ENCODE results near the gene CYP4X1.
"Not testable (repeated sequence)": the region's sequence is repeated elsewhere in the genome, so short reads cannot be mapped to it uniquely, and the experiment has no call there.

The CYP4X1 gene, protein sequence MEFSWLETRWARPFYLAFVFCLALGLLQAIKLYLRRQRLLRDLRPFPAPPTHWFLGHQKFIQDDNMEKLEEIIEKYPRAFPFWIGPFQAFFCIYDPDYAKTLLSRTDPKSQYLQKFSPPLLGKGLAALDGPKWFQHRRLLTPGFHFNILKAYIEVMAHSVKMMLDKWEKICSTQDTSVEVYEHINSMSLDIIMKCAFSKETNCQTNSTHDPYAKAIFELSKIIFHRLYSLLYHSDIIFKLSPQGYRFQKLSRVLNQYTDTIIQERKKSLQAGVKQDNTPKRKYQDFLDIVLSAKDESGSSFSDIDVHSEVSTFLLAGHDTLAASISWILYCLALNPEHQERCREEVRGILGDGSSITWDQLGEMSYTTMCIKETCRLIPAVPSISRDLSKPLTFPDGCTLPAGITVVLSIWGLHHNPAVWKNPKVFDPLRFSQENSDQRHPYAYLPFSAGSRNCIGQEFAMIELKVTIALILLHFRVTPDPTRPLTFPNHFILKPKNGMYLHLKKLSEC

GRCh38 chr1:47023268-47024140, at the start of gene CYP4X1:
Gene CYP4X1, plus strand, starts transcription at chr1:47023669. Its CDS starts 149 bp downstream, at chr1:47023818.
- no peak for DNase-seq (ENCODE audit: low read depth)

- no peak for DNase-seq (ENCODE audit: low read depth)
Observed at GRCh38 chr1:46983166-46983829, 40.2 kb upstream of the CYP4X1 start.

- DNase-seq (ENCODE audit: low read depth) = no peak
Observed at GRCh38 chr1:46983830-46984586, 39.5 kb upstream of the CYP4X1 start.

- DNase-seq (ENCODE audit: low read depth) = not testable (repeated sequence)
Observed at GRCh38 chr1:46990541-46990940, 32.9 kb upstream of the CYP4X1 start.

DNA sequence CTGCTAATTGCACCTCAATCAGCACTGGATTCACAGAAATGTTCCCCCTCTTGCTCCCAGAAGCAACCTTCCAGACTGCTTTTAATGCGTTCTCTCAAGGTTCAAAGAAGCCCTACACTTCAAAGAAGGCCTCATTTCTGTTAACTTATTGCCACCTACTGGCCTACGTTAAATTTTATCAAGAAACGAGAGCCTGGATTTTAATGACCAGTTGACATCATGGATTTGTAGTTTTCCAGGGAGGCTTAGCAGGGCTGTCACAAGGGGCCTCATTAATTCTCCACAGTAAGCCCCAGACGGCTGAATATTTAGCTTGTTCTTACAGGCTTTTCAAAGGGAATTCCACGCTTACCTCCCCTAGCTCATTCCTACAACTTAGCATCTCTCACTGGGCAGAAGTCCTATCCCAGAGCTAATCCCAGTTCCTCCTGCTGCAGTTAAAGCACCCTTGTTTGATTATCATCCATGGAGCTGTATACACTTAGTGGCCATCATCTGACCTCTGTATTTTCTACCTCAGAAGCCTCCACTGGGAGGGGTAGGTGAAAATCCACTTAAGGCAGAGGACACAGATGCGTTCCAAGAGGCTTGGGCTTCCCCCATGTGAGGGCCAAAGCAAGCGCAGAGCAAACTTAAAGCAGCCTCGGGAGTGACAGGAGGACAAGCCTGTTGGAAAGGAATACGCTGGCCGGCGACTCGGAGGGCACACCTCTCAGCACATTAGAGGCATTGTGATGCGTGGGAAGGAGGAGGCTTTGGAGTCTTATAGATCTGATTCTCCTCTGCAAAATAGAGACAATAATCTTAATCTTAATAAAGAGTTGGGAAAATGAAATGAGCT, 32.2 kb upstream of the CYP4X1 start:
- DNase-seq (ENCODE audit: low read depth) = no peak

DNA sequence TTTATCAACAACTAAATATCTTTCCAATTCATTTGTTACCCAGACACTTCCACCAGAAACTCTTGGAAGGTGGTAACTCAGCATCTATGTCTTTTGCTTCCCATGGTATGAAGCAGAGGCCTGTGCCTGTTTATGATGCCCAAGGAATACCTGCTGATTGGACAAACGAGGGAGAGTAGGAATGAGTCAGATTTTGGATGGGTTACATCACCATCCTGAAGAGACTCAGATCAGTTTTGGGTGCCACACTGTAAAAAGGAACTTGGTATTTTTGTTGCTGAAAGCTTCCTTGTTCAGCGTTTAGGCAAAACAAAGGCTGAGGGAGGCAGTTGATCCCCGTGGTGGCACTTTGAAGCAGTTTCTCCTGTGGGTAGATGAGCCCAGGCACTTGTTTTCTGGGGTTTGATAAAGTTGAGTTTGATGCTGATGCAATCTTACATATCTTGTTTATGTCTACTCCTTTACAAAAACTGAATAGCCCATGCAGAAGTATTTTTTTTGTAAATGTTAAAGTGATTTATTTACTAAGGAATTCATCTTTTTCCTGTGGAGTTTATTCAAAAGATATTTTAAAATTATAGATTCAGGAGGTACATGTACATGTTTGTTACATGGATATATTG, 26.7 kb upstream of the CYP4X1 start:
- no peak for DNase-seq (ENCODE audit: low read depth)

DNA sequence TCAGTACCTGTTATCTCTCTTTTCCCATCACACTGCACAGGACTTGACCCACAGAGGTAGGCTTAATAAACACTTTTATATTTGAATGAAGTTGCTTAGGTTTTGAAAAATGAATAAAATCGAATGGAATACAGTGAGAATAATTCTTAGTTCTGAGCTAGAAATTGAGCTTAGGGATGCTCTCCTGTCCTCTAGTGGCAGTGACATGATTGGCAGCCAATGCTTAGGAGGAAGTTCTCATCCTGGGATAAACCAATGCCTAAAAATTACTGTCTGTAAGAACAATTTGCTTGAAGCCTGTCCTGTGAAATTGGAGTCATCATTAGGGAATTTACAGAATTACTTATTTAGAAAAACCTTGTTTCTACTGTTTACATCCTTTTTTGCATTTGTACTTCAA, 21.3 kb upstream of the CYP4X1 start:
- no peak for DNase-seq (ENCODE audit: low read depth)

DNA sequence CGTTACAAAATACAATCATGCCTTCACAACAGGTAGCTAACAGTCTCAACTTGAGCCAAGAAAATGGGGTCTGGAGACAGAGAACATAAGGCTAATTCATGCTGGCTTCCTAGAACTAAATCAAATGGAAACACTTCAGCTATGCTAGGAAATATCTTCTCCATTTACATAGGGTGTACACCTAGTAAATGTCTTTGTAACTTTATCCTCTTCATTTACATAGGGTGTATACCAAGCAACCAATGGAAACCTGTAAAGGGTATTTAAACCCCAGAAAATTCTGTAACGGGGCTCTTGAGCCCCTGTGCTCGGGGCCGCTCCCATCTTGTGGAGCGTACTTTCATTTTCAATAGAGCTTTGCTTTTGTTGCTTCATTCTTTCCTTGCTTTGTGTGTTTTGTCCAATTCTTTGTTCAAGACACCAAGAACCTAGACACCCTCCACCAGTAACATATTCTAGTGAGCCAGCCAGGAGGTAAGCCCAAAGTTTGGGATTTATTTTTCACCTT, 19.5 kb upstream of the CYP4X1 start:
- DNase-seq (ENCODE audit: low read depth) = no peak

DNA sequence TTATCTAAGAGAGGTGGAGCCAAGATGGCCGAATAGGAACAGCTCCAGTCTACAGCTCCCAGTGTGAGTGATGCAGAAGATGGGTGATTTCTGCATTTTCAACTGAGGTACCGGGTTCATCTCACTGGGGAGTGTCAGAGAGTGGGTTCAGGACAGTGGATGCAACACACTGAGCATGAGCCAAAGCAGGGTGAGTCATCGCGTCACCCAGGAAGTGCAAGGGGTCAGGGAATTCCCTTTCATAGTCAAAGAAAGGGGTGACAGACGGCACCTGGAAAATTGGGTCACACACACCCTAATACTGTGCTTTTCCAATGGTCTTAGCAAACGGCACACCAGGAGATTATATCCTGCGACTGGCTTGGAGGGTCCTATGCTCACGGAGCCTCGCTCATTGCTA, 17.0 kb upstream of the CYP4X1 start:
- DNase-seq (ENCODE audit: low read depth) = not testable (repeated sequence)

DNA sequence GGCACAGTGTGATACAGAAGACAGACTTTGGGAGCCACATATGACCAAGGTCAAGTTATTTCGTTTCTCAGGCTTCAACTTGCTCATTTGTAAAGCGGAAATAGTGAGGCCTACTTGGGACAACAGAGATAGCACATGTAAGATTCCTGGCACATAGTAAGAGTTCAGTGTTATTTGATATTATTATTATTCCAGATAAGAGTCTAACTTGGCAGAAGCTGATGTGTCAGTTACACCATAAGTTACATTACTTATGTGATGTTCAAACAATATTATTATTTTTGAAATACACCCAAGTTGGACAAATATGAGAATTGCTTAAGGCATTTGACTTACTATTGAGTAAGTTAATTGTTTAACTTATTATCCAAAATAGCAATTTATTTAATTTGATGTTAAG, 10.2 kb upstream of the CYP4X1 start:
- DNase-seq (ENCODE audit: low read depth) = no peak

DNA sequence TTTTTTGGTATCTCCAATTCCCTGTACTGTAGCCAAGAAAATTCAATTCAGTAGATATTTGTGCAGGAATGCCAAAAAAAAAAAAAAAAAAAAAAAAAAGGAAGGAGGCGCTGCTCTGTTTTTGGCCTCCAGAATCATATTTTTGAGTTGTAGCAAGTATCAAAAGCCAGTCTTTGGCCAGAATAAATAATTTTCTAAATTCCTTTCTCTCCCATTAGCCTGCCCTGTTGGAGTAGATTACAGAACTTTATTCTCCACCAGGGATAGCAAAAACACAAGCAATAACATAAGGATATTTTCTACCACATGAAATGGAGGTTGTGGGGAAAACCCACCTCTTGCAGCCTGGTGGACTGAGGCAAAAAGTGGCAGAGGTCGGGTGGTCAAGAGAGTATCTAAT, 2.4 kb upstream of the CYP4X1 start:
- DNase-seq (ENCODE audit: low read depth) = no peak

DNA sequence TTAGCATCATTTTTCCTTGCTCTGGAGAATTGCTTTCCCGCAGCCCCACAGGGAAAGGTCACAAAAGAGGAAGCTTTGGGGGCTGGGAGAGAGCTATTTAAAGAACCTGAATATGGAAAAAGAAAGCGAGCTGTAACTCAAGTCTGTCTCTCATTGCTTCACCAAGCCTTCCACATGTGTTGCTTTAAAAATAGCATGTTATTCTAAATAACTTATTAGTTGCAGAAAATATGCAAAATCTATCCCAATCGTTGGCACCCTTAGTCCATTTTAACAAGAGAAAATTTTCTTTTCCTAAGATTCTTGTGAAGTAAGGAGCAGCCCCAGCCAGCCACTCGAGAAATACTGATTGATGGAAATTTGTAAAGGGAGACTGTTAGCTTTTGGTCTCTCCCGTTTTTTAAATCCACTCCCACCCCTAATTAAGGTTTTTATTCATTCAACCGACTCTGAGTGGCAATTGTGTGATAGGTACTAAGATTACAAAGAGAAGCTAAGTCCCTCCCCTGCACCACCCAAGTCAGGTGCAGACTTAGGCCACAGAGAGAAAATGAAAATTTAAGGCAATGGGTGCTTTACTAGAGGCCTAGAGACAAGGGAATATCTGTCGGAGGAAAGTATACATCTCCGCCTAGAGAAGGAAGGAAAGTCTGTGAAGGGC, 802 bp downstream of the CYP4X1 start:
- no peak for DNase-seq (ENCODE audit: low read depth)

DNA sequence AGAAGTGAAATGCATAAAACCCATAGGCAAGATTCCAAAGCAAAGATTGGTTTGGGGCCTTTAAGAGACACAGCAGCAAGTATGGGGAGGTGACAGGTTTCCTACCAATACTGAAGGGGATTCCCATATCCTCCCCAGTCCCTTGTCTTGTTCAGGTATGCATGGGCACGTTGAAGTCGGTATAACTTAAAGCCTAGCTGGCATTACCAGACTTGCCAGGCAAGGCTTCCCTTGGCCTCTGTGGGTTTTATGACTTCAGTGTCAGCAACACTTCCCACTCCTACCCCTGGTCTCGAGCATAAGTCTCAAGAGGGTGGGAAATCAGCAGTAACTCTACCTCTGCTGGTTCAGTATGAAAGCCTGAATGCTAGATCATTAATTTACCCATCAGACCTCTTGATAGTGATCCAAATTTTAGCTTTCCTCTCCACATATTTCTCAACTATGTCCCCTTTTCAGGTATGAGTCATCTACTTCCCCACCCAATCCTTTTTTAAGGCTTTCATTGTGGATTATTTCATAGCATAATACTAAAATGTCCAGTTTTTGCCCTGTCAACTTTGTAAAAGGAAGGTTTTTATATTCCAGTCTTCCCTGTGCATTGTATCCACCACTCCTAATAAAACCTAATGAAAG, 6.8 kb downstream of the CYP4X1 start:
- DNase-seq (ENCODE audit: low read depth) = no peak

GRCh38 chr1:47031059-47031458, 7.6 kb downstream of the CYP4X1 start:
- no peak for DNase-seq (ENCODE audit: low read depth)

DNA sequence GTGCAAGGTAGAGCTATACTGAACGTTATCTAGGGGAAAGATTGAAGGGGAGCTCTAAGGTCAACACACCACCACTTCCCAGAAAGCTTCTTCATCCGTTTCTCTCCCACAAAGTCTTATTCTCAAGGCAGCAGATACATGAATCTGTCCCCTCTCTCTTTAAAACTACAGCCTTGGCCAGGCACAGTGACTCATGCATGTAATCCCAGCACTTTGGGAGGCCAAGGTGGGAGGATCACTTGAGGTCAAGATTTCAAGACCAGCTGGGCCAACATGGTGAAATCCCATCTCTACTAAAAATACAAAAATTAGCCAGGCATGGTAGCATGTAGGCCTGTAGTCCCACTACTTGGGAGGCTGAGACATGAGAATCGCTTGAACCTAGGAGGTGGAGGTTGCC, 8.1 kb downstream of the CYP4X1 start:
- no peak for DNase-seq (ENCODE audit: low read depth)

DNA sequence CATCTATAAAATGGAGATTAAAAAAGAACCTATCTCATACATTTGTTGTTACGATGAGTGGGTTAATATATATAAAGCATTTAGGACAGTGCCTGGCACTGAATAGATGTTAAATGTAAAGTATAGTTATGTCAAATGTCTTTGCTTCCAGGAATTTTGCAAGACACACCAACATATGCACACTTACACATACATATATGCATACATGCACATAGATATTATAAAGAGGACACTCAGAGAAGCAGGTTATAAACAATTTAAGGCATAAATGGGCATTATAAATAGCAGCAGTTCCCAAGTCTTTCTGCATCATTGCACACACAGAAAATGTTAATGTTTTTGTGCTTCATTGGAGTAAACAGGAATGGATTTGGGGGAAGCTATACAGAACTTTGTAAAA, 13.3 kb downstream of the CYP4X1 start:
- DNase-seq (ENCODE audit: low read depth) = no peak

GRCh38 chr1:47059376-47059775, 35.9 kb downstream of the CYP4X1 start:
- no peak for DNase-seq (ENCODE audit: low read depth)

GRCh38 chr1:47067097-47067594, 43.7 kb downstream of the CYP4X1 start, which contains the start of gene CYP4Z1:
Gene CYP4Z1, plus strand, starts transcription at chr1:47067231. Its CDS starts 260 bp downstream, at chr1:47067491.
- DNase-seq (ENCODE audit: low read depth) = no peak

GRCh38 chr1:47069080-47069479, 45.6 kb downstream of the CYP4X1 start:
- not testable (repeated sequence) for DNase-seq (ENCODE audit: low read depth)
